Lower lobe of right lung (tissue), 2 donors: ENCODE results near the gene NDRG2. TPM values are rescaled to one million over a fixed set of nuclear protein-coding genes. Genes with fewer than 3 reads are reported as not detected.

Experiments used
- ATAC-seq, 2 donors: fragments of 200-7000 bp; cut with Tn5 transposase; one replicate each; pipeline ENCODE4 v1.9.1; 2020 to 2022; ENCODE audit warnings: mild to moderate bottlenecking in 2 of 2, moderate library complexity in 2 of 2
- DNase-seq: peaks from one replicate; pipeline ENCODE4 v3.0.0-alpha.2; 2020
- H3K27ac ChIP-seq: fragments of 200-600 bp; one replicate; pipeline ENCODE4 v1.8.0; 2022
- H3K27me3 ChIP-seq: fragments of 200-600 bp; one replicate; pipeline ENCODE4 v1.8.0; 2022; ENCODE audit warnings: low read depth
- H3K36me3 ChIP-seq: fragments of 200-600 bp; one replicate; pipeline ENCODE4 v1.8.0; 2022; ENCODE audit warnings: mild to moderate bottlenecking
- H3K4me1 ChIP-seq: fragments of 200-600 bp; one replicate; pipeline ENCODE4 v1.8.0; 2022
- H3K4me3 ChIP-seq: fragments of 200-600 bp; one replicate; pipeline ENCODE4 v1.8.0; 2022; ENCODE audit warnings: mild to moderate bottlenecking
- H3K9me3 ChIP-seq: fragments of 200-600 bp; one replicate; pipeline ENCODE4 v1.8.0; 2022
- CTCF ChIP-seq: fragments of 200-600 bp; IDR thresholded peaks from one replicate; pipeline ENCODE4 v1.8.0; 2022; ENCODE audit warnings: antibody characterized with exemption, mild to moderate bottlenecking
- intact Hi-C: fragments of 100-400 bp; cut with DNase I; formaldehyde crosslinking; loops from one replicate; pipeline ENCODE4 v1.11.0; 2022
- total RNA-seq: library from RNA; stranded (reverse); fragmentation: NEBNext Ultra II Directional; extraction: Animal tissue kit (Norgen Biotek cat#: 25700); gene quantifications from one replicate; pipeline ENCODE4 v1.2.1, GENCODE V29; 2021
- donor health status: DM: no; HTN: yes; CAD: no; lungs with severe emphysema.

Gene NDRG2
- total RNA-seq, 1 donor from 2014 or later, result 92.7 TPM

GRCh38 chr14:21040370-21040925, 15.6 kb upstream of the NDRG2 start:
- Histone ChIP-seq H3K4me1 (peaks cover 47% of the 10 kb centered on the region), H3K36me3 (no peaks in the 10 kb centered on the region), H3K27me3 (no peaks in the 10 kb centered on the region), H3K27ac (no peak overlapping the region), H3K9me3 (no peaks in the 10 kb centered on the region), H3K4me3 (no peak overlapping the region)
- intact Hi-C loops, result no loop called here
- TF ChIP-seq CTCF, result no peak
- no peak for ATAC-seq
- no peak for DNase-seq

- Histone ChIP-seq H3K27ac (peak overlapping the region; percentile 68), H3K36me3 (no peaks in the 10 kb centered on the region), H3K4me3 (peak overlapping the region; percentile 6), H3K4me1 (peaks cover 47% of the 10 kb centered on the region), H3K9me3 (no peaks in the 10 kb centered on the region), H3K27me3 (no peaks in the 10 kb centered on the region)
- TF ChIP-seq CTCF, result peak; percentile 64
- intact Hi-C loops, result no loop called here
- no peak for DNase-seq
- peak; percentile 53 to 68 for ATAC-seq
These were observed 14.9 kb upstream of the NDRG2 start for GRCh38 chr14:21039585-21040369.

GRCh38 chr14:21038441-21039422, 13.9 kb upstream of the NDRG2 start:
- no peak for TF ChIP-seq CTCF
- DNase-seq, result peak; percentile 62
- H3K27me3 ChIP-seq, result no peaks in the 10 kb centered on the region
- intact Hi-C loops, result no loop called here
- ATAC-seq, result peak; percentile 78 to 83
- H3K4me1 ChIP-seq, result peaks cover 38% of the 10 kb centered on the region
- peak overlapping the region; percentile 6 for H3K4me3 ChIP-seq
- no peaks in the 10 kb centered on the region for H3K9me3 ChIP-seq
- peak overlapping the region; percentile 68 for H3K27ac ChIP-seq
- no peaks in the 10 kb centered on the region for H3K36me3 ChIP-seq

GRCh38 chr14:21037156-21037555, 12.3 kb upstream of the NDRG2 start:
- Histone ChIP-seq H3K27me3 (no peaks in the 10 kb centered on the region), H3K4me1 (peaks cover 26% of the 10 kb centered on the region), H3K4me3 (no peak overlapping the region), H3K36me3 (no peaks in the 10 kb centered on the region), H3K9me3 (no peaks in the 10 kb centered on the region), H3K27ac (no peak overlapping the region)
- DNase-seq (no peak), ATAC-seq (no peak)
- TF ChIP-seq CTCF, result no peak
- intact Hi-C loops, result no loop called here

- Histone ChIP-seq H3K4me3 (no peak overlapping the region), H3K36me3 (no peaks in the 10 kb centered on the region), H3K9me3 (no peaks in the 10 kb centered on the region), H3K4me1 (peaks cover 26% of the 10 kb centered on the region), H3K27me3 (no peaks in the 10 kb centered on the region), H3K27ac (no peak overlapping the region)
- ATAC-seq (no peak), DNase-seq (no peak)
- TF ChIP-seq CTCF, result no peak
- intact Hi-C loops, result no loop called here
These were observed 11.9 kb upstream of the NDRG2 start for GRCh38 chr14:21036751-21037150.
